HG02642 (cell line): ENCODE measurements around the gene HES5.

ENCODE experiments used
- ATAC-seq: cut with Tn5 transposase; IDR thresholded peaks from one replicate; pipeline ENCODE4 v1.9.1; 2021; ENCODE audit warnings: mild to moderate bottlenecking; ENCODE audit not compliant: unreplicated experiment, poor library complexity

HES5 gene

GRCh38 chr1:2486558-2486957 is 43.5 kb downstream of the HES5 start:
- no peak for ATAC-seq

- ATAC-seq = no peak
Measured at GRCh38 chr1:2486041-2486440, 44.0 kb downstream of the HES5 start.

GRCh38 chr1:2483970-2484369 is 46.1 kb downstream of the HES5 start:
- ATAC-seq = no peak

- ATAC-seq = no peak
Measured at GRCh38 chr1:2483026-2483425, 47.0 kb downstream of the HES5 start.

- no peak for ATAC-seq
Measured at GRCh38 chr1:2482588-2482987, 47.5 kb downstream of the HES5 start.

- no peak for ATAC-seq
Measured at GRCh38 chr1:2481885-2482284, 48.2 kb downstream of the HES5 start.

GRCh38 chr1:2480986-2481364 is 49.1 kb downstream of the HES5 start:
- ATAC-seq = no peak

GRCh38 chr1:2480236-2480985 is 49.7 kb downstream of the HES5 start:
- ATAC-seq = no peak

- no peak for ATAC-seq
Measured at GRCh38 chr1:2479618-2480017, 50.4 kb downstream of the HES5 start.

- no peak for ATAC-seq
Measured at GRCh38 chr1:2479186-2479585, 50.9 kb downstream of the HES5 start.
